ENCODE data around the gene LRRC8B. TPM values are rescaled to one million over a fixed set of nuclear protein-coding genes. Genes with fewer than 3 reads are reported as not detected.
A peak's percentile ranks its signal among the peaks of the same experiment; 100 is the strongest.

LRRC8B gene
- total and polyA plus RNA-seq, 9 of the 15 experiments (the other 6 are each of a cell fraction or from before 2014, with no cell fraction given), result 4.3 to 43.7 (median 14.4) TPM

DNA sequence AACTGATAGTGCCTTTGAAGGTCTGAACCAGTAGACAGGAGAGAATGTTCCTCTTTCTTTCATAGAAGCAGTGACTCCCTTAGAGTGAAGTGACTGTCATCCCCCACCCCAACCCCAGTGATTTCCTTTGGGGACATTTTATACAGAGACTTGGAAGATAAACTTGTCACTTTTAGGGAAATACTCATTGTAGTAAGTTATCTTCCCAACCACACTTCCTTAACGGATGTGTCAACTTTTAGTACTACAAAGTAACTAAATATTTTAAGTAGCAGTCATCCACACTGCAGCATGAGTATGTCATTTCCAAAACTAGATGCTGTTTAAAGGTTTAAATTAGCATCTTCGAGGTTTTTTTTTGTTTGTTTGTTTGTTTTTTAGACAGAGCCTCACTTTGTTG lies 13.7 kb downstream of the LRRC8B start (continued):
- TF ChIP-seq, protein P1, sequence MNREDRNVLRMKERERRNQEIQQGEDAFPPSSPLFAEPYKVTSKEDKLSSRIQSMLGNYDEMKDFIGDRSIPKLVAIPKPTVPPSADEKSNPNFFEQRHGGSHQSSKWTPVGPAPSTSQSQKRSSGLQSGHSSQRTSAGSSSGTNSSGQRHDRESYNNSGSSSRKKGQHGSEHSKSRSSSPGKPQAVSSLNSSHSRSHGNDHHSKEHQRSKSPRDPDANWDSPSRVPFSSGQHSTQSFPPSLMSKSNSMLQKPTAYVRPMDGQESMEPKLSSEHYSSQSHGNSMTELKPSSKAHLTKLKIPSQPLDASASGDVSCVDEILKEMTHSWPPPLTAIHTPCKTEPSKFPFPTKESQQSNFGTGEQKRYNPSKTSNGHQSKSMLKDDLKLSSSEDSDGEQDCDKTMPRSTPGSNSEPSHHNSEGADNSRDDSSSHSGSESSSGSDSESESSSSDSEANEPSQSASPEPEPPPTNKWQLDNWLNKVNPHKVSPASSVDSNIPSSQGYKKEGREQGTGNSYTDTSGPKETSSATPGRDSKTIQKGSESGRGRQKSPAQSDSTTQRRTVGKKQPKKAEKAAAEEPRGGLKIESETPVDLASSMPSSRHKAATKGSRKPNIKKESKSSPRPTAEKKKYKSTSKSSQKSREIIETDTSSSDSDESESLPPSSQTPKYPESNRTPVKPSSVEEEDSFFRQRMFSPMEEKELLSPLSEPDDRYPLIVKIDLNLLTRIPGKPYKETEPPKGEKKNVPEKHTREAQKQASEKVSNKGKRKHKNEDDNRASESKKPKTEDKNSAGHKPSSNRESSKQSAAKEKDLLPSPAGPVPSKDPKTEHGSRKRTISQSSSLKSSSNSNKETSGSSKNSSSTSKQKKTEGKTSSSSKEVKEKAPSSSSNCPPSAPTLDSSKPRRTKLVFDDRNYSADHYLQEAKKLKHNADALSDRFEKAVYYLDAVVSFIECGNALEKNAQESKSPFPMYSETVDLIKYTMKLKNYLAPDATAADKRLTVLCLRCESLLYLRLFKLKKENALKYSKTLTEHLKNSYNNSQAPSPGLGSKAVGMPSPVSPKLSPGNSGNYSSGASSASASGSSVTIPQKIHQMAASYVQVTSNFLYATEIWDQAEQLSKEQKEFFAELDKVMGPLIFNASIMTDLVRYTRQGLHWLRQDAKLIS (CRISPR knock-in tag; IDR thresholded peaks at IDR 0.05), result no peak
- TF ChIP-seq EHMT2 (IDR thresholded peaks at IDR 0.05) (0 out of 2 replicates have a peak, but pooled peaks have one; percentile 8), MTA3 (IDR thresholded peaks at IDR 0.05; ENCODE audit: borderline replicate concordance) (0 out of 2 replicates have a peak, but pooled peaks have one; percentile 72), SREBF1 (IDR thresholded peaks at IDR 0.05; ENCODE audit: borderline replicate concordance, low read depth, low read length) (no peak), ATF3 (IDR thresholded peaks at IDR 0.05) (peak; percentile 67), ATF3 (CRISPR knock-in tag; conservative IDR thresholded peaks at IDR 0.05) (no peak), CBFB (CRISPR knock-in tag; IDR thresholded peaks at IDR 0.05) (no peak), ZNF584 (CRISPR knock-in tag; IDR thresholded peaks at IDR 0.05; ENCODE audit: low read depth) (peak; percentile 91), ATF7 (IDR thresholded peaks at IDR 0.05) (no peak), MEIS2 (IDR thresholded peaks at IDR 0.05; ENCODE audit: partially characterized antibody) (peak; percentile 77), TEAD1 (CRISPR knock-in tag; IDR thresholded peaks at IDR 0.05) (0 out of 4 replicates have a peak, but pooled peaks of 1 of the 2 experiments have one; percentile 34), SMARCE1 (IDR thresholded peaks at IDR 0.05) (peak; percentile 72), MYC (IDR thresholded peaks at IDR 0.05; ENCODE audit: low read depth, low read length) (0 out of 2 replicates have a peak, but pooled peaks have one; percentile 28), MYC (CRISPR knock-in tag; IDR thresholded peaks at IDR 0.05; ENCODE audit: borderline replicate concordance, low read depth) (no peak), SUPT5H (IDR thresholded peaks at IDR 0.05) (no peak), ZNF592 (IDR thresholded peaks at IDR 0.05) (peak; percentile 41; the same call in 1 of the 2 replicates)
- TF ChIP-seq, protein P2, sequence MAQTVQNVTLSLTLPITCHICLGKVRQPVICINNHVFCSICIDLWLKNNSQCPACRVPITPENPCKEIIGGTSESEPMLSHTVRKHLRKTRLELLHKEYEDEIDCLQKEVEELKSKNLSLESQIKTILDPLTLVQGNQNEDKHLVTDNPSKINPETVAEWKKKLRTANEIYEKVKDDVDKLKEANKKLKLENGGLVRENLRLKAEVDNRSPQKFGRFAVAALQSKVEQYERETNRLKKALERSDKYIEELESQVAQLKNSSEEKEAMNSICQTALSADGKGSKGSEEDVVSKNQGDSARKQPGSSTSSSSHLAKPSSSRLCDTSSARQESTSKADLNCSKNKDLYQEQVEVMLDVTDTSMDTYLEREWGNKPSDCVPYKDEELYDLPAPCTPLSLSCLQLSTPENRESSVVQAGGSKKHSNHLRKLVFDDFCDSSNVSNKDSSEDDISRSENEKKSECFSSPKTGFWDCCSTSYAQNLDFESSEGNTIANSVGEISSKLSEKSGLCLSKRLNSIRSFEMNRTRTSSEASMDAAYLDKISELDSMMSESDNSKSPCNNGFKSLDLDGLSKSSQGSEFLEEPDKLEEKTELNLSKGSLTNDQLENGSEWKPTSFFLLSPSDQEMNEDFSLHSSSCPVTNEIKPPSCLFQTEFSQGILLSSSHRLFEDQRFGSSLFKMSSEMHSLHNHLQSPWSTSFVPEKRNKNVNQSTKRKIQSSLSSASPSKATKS (CRISPR knock-in tag; IDR thresholded peaks at IDR 0.05), result no peak
